HepG2 (cell line): ENCODE results near the gene PSPH. TPM values are rescaled to one million over a fixed set of nuclear protein-coding genes. Genes with fewer than 3 reads are reported as not detected.

Source experiments
- ADNP ChIP-seq: sonication (generic); formaldehyde crosslinking; IDR thresholded peaks from 2 replicates; pipeline ENCODE4 v1.4.0; 2020; ENCODE audit warnings: missing genetic modification reagents
- AGO2 ChIP-seq: fragments of 200-400 bp; formaldehyde crosslinking; optimal IDR thresholded peaks from 2 replicates; pipeline ENCODE3; 2017; ENCODE audit warnings: mild to moderate bottlenecking, low read depth, low read length, moderate library complexity
- CSRNP1 ChIP-seq: sonication (generic); formaldehyde crosslinking; IDR thresholded peaks from 2 replicates; pipeline ENCODE4 v1.8.1; 2023; ENCODE audit warnings: mild to moderate bottlenecking, missing genetic modification reagents
- E2F1 ChIP-seq: sonication (generic); formaldehyde crosslinking; IDR thresholded peaks from 2 replicates; pipeline ENCODE4 v1.5.0; 2020; ENCODE audit warnings: missing genetic modification reagents
- HNRNPUL1 ChIP-seq: fragments of 200-400 bp; formaldehyde crosslinking; IDR thresholded peaks from 2 replicates; pipeline ENCODE4 v1.6.1; 2017; ENCODE audit warnings: low read depth, mild to moderate bottlenecking, low read length, moderate library complexity
- KLF16 ChIP-seq, 2 experiments: sonication (generic) in 1 of 2; formaldehyde crosslinking in 1 of 2; IDR thresholded peaks; 2 replicates each; pipeline versions ENCODE4 v1.6.1 to v1.8.0; 2016 to 2023; ENCODE audit warnings: missing genetic modification reagents in 2 of 2, missing compliant biosample characterization in 1 of 2
- PRDM15 ChIP-seq: sonication (generic); formaldehyde crosslinking; IDR thresholded peaks from 2 replicates; pipeline ENCODE4 v1.4.0; 2020; ENCODE audit warnings: missing genetic modification reagents
- RBFOX2 ChIP-seq: fragments of 200-400 bp; formaldehyde crosslinking; IDR thresholded peaks from 2 replicates; pipeline ENCODE4 v1.6.1; 2017; ENCODE audit warnings: low read depth, mild to moderate bottlenecking, low read length
- SNAPC4 ChIP-seq: sonication (generic); formaldehyde crosslinking; IDR thresholded peaks from 2 replicates; pipeline ENCODE4 v1.4.0; 2020; ENCODE audit warnings: mild to moderate bottlenecking, missing genetic modification reagents
- SRF ChIP-seq: IDR thresholded peaks from 2 replicates; pipeline ENCODE4 v1.6.1; 2011; ENCODE audit warnings: mild to moderate bottlenecking, low read depth, low read length, moderate library complexity
- THAP11 ChIP-seq: IDR thresholded peaks from 2 replicates; pipeline ENCODE4 v1.6.1; 2016; ENCODE audit warnings: missing biosample characterization, missing genetic modification reagents
- ZMAT3 ChIP-seq: sonication (generic); formaldehyde crosslinking; conservative IDR thresholded peaks from 2 replicates; pipeline ENCODE4 v1.7.0; 2021; ENCODE audit warnings: missing genetic modification reagents
- ZNF10 ChIP-seq: sonication (generic); formaldehyde crosslinking; IDR thresholded peaks from 2 replicates; pipeline ENCODE4 v1.4.0; 2020; ENCODE audit warnings: mild to moderate bottlenecking, low read depth, missing genetic modification reagents, borderline replicate concordance
- ZNF326 ChIP-seq: sonication (generic); formaldehyde crosslinking; IDR thresholded peaks from 2 replicates; pipeline ENCODE4 v1.4.0; 2020; ENCODE audit warnings: missing genetic modification reagents, borderline replicate concordance
- ZNF615 ChIP-seq: sonication (generic); formaldehyde crosslinking; IDR thresholded peaks from 2 replicates; pipeline ENCODE4 v1.5.0; 2020; ENCODE audit warnings: mild to moderate bottlenecking, missing genetic modification reagents, borderline replicate concordance
- ZNF784 ChIP-seq: sonication (generic); formaldehyde crosslinking; IDR thresholded peaks from 2 replicates; pipeline ENCODE4 v1.5.1; 2020; ENCODE audit warnings: missing genetic modification reagents, mild to moderate bottlenecking, borderline replicate concordance
- polyA plus RNA-seq, 8 experiments: library from polyadenylated mRNA; depleted of rRNA in 3 of 8; stranded (reverse) in 7 of 8; unstranded in 1 of 8; fragments of >200 nt; fragmentation: Illumina TruSeq in 4 of 8; extraction: Trizol in 4 of 8; gene quantifications; 2 replicates each; pipeline versions ENCODE4 v1.2.1 to v1.2.3, GENCODE V29; 2011 to 2016; ENCODE audit warnings: low read depth in 4 of 8, missing spikeins in 1 of 8, mixed read lengths in 1 of 8; ENCODE audit not compliant: insufficient read depth in 1 of 8
- total RNA-seq, 5 experiments: library from RNA; depleted of rRNA; stranded (reverse); fragments of >200 nt; fragmentation: Illumina TruSeq; extraction: Trizol; gene quantifications; 2 replicates each; pipeline ENCODE4 v1.2.3, GENCODE V29; 2016; ENCODE audit warnings: low read depth in 1 of 5

PSPH gene
- total and polyA plus RNA-seq, 2 of the 13 experiments (the other 11 are each of a cell fraction or from before 2014, with no cell fraction given) = 85.5 to 124 TPM

GRCh38 chr7:56028942-56029630 lies 22.2 kb downstream of the PSPH start (continued):
- TF ChIP-seq ZNF10 = no peak
- TF ChIP-seq AGO2 = no peak
- TF ChIP-seq KLF16 (CRISPR knock-in tag; IDR thresholded peaks at IDR 0.05) = 0 out of 4 replicates have a peak, but pooled peaks of 1 of the 2 experiments have one; percentile 11
- no peak for TF ChIP-seq ZMAT3 (CRISPR knock-in tag)
- TF ChIP-seq ADNP (CRISPR knock-in tag) = no peak
- no peak for TF ChIP-seq SRF
- no peak for TF ChIP-seq E2F1 (CRISPR knock-in tag)
- TF ChIP-seq ZNF326 (CRISPR knock-in tag) = no peak
- no peak for TF ChIP-seq PRDM15 (CRISPR knock-in tag)
- no peak for TF ChIP-seq ZNF784
- no peak for TF ChIP-seq THAP11 (CRISPR knock-in tag)
- no peak for TF ChIP-seq RBFOX2
- TF ChIP-seq SNAPC4 = no peak
- TF ChIP-seq ZNF615 (CRISPR knock-in tag) = no peak
- TF ChIP-seq HNRNPUL1 = no peak
- TF ChIP-seq CSRNP1 = no peak; the same call in 1 of the 2 replicates
